HEK293 (cell line): Measurements from ENCODE around the gene MYO18B.
A peak's percentile ranks its signal among the peaks of the same experiment; 100 is the strongest.

ENCODE experiments used
- BCL11A ChIP-seq: fragments of 450-650 bp; formaldehyde crosslinking; IDR thresholded peaks from 2 replicates; pipeline ENCODE4 v1.5.1; 2016; ENCODE audit warnings: low read depth, missing biosample characterization, missing genetic modification characterization
- EGR2 ChIP-seq: fragments of 450-650 bp; formaldehyde crosslinking; IDR thresholded peaks from 2 replicates; pipeline ENCODE4 v1.5.1; 2016; ENCODE audit warnings: low read depth, missing biosample characterization, missing genetic modification characterization
- GLIS1 ChIP-seq: fragments of 450-650 bp; formaldehyde crosslinking; IDR thresholded peaks from 2 replicates; pipeline ENCODE4 v1.5.1; 2016; ENCODE audit warnings: missing biosample characterization, missing genetic modification characterization
- INSM2 ChIP-seq: fragments of 450-650 bp; formaldehyde crosslinking; IDR thresholded peaks from 2 replicates; pipeline ENCODE4 v1.5.1; 2016; ENCODE audit warnings: missing biosample characterization, missing genetic modification characterization
- SP7 ChIP-seq: fragments of 450-650 bp; formaldehyde crosslinking; IDR thresholded peaks from 2 replicates; pipeline ENCODE4 v1.5.1; 2016; ENCODE audit warnings: missing biosample characterization, missing genetic modification characterization
- ZBTB11 ChIP-seq: fragments of 450-650 bp; formaldehyde crosslinking; conservative IDR thresholded peaks from 2 replicates; pipeline ENCODE4 v1.5.1; 2016; ENCODE audit warnings: low read depth, missing biosample characterization, missing genetic modification characterization
- ZEB2 ChIP-seq: fragments of 450-650 bp; formaldehyde crosslinking; IDR thresholded peaks from 2 replicates; pipeline ENCODE4 v1.5.1; 2016; ENCODE audit warnings: missing biosample characterization, missing genetic modification characterization
- ZNF114 ChIP-seq: fragments of 450-650 bp; formaldehyde crosslinking; IDR thresholded peaks from 2 replicates; pipeline ENCODE4 v1.5.0; 2017; ENCODE audit warnings: missing biosample characterization, missing genetic modification characterization
- ZNF211 ChIP-seq: fragments of 450-650 bp; formaldehyde crosslinking; IDR thresholded peaks from 2 replicates; pipeline ENCODE4 v1.5.1; 2016; ENCODE audit warnings: low read depth, missing biosample characterization, missing genetic modification characterization
- ZNF266 ChIP-seq: fragments of 450-650 bp; formaldehyde crosslinking; IDR thresholded peaks from 2 replicates; pipeline ENCODE4 v1.5.1; 2016; ENCODE audit warnings: missing biosample characterization, missing genetic modification characterization, low read depth
- ZNF324 ChIP-seq: fragments of 450-650 bp; formaldehyde crosslinking; IDR thresholded peaks from 2 replicates; pipeline ENCODE4 v1.5.1; 2016; ENCODE audit warnings: missing biosample characterization, missing genetic modification characterization
- ZNF48 ChIP-seq: fragments of 450-650 bp; formaldehyde crosslinking; IDR thresholded peaks from 2 replicates; pipeline ENCODE4 v1.5.1; 2016; ENCODE audit warnings: missing biosample characterization, missing genetic modification characterization
- ZNF501 ChIP-seq: fragments of 450-650 bp; formaldehyde crosslinking; IDR thresholded peaks from 2 replicates; pipeline ENCODE4 v1.5.1; 2016; ENCODE audit warnings: missing biosample characterization, missing genetic modification characterization
- ZNF555 ChIP-seq: fragments of 450-650 bp; formaldehyde crosslinking; conservative IDR thresholded peaks from 2 replicates; pipeline ENCODE4 v1.5.1; 2017; ENCODE audit warnings: missing biosample characterization, mild to moderate bottlenecking, missing genetic modification characterization, inconsistent platforms
- ZNF580 ChIP-seq: fragments of 450-650 bp; formaldehyde crosslinking; IDR thresholded peaks from 2 replicates; pipeline ENCODE4 v1.5.1; 2016; ENCODE audit warnings: missing biosample characterization, missing genetic modification characterization
- ZNF654 ChIP-seq: fragments of 450-650 bp; formaldehyde crosslinking; IDR thresholded peaks from 2 replicates; pipeline ENCODE4 v1.5.1; 2016; ENCODE audit warnings: low read depth, missing biosample characterization, missing genetic modification characterization
- ZNF776 ChIP-seq: fragments of 450-650 bp; formaldehyde crosslinking; IDR thresholded peaks from 2 replicates; pipeline ENCODE4 v1.5.0; 2017; ENCODE audit warnings: missing biosample characterization, missing genetic modification characterization, borderline replicate concordance
- TF ChIP-seq, protein P1 (sequence below): fragments of 450-650 bp; IDR thresholded peaks from 2 replicates; pipeline ENCODE4 v1.5.1; 2018; ENCODE audit warnings: missing biosample characterization, missing genetic modification characterization
- TF ChIP-seq, protein P2 (sequence below): fragments of 450-650 bp; formaldehyde crosslinking; IDR thresholded peaks from 2 replicates; pipeline ENCODE4 v1.5.1; 2016; ENCODE audit warnings: missing biosample characterization, missing genetic modification characterization, low read depth
- TF ChIP-seq, protein P3 (sequence below): fragments of 450-650 bp; IDR thresholded peaks from 2 replicates; pipeline ENCODE4 v1.5.1; 2018; ENCODE audit warnings: missing biosample characterization, mild to moderate bottlenecking, missing genetic modification characterization
- TF ChIP-seq, protein P4 (sequence below): sonication (generic); formaldehyde crosslinking; IDR thresholded peaks from 2 replicates; pipeline ENCODE4 v1.8.1; 2022; ENCODE audit warnings: mild to moderate bottlenecking, moderate library complexity, missing genetic modification reagents

The MYO18B gene

DNA sequence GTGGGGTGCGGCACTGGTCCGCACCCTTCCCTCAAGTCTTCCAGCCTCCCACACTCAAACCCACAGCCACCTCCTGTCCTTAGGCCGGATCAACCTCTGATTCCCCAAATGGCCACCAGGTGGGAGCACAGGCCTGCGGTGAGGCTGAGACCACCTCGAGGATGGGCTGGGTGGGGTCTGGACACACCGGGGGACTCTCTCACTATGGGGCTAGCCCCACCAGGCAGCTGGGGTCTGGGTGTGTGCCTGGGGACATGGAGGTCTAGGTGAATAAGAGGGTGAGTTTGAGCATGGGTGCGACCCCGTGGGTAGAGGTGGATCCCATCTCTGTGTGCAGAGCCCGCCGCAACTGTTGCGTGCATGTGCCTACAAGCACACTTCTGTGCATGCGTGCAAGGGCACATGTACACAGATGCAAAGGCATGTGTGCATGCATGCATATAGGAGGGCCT, 32.6 kb downstream of the MYO18B start (continued):
- TF ChIP-seq, protein P1, sequence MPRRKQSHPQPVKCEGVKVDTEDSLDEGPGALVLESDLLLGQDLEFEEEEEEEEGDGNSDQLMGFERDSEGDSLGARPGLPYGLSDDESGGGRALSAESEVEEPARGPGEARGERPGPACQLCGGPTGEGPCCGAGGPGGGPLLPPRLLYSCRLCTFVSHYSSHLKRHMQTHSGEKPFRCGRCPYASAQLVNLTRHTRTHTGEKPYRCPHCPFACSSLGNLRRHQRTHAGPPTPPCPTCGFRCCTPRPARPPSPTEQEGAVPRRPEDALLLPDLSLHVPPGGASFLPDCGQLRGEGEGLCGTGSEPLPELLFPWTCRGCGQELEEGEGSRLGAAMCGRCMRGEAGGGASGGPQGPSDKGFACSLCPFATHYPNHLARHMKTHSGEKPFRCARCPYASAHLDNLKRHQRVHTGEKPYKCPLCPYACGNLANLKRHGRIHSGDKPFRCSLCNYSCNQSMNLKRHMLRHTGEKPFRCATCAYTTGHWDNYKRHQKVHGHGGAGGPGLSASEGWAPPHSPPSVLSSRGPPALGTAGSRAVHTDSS (tag by site-specific recombination) = no peak
- TF ChIP-seq, protein P2, sequence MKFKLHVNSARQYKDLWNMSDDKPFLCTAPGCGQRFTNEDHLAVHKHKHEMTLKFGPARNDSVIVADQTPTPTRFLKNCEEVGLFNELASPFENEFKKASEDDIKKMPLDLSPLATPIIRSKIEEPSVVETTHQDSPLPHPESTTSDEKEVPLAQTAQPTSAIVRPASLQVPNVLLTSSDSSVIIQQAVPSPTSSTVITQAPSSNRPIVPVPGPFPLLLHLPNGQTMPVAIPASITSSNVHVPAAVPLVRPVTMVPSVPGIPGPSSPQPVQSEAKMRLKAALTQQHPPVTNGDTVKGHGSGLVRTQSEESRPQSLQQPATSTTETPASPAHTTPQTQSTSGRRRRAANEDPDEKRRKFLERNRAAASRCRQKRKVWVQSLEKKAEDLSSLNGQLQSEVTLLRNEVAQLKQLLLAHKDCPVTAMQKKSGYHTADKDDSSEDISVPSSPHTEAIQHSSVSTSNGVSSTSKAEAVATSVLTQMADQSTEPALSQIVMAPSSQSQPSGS (tag by site-specific recombination) = no peak
- no peak for TF ChIP-seq SP7
- TF ChIP-seq BCL11A = no peak
- TF ChIP-seq ZNF114 = no peak
- TF ChIP-seq ZNF501 = no peak
- no peak for TF ChIP-seq ZNF48 (tag by site-specific recombination)
- peak; percentile 67 for TF ChIP-seq GLIS1 (tag by site-specific recombination)
- no peak for TF ChIP-seq ZEB2
- TF ChIP-seq EGR2 (tag by site-specific recombination) = peak; percentile 58
- TF ChIP-seq ZNF580 = no peak
- TF ChIP-seq ZNF266 (tag by site-specific recombination) = no peak
- TF ChIP-seq, protein P3, sequence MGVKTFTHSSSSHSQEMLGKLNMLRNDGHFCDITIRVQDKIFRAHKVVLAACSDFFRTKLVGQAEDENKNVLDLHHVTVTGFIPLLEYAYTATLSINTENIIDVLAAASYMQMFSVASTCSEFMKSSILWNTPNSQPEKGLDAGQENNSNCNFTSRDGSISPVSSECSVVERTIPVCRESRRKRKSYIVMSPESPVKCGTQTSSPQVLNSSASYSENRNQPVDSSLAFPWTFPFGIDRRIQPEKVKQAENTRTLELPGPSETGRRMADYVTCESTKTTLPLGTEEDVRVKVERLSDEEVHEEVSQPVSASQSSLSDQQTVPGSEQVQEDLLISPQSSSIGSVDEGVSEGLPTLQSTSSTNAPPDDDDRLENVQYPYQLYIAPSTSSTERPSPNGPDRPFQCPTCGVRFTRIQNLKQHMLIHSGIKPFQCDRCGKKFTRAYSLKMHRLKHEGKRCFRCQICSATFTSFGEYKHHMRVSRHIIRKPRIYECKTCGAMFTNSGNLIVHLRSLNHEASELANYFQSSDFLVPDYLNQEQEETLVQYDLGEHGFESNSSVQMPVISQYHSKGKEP = no peak
- TF ChIP-seq ZNF211 (tag by site-specific recombination) = no peak
- no peak for TF ChIP-seq ZBTB11 (tag by site-specific recombination)
- TF ChIP-seq ZNF654 = peak; percentile 61
- no peak for TF ChIP-seq ZNF324 (tag by site-specific recombination)
- TF ChIP-seq INSM2 (tag by site-specific recombination) = no peak
- TF ChIP-seq, protein P4, sequence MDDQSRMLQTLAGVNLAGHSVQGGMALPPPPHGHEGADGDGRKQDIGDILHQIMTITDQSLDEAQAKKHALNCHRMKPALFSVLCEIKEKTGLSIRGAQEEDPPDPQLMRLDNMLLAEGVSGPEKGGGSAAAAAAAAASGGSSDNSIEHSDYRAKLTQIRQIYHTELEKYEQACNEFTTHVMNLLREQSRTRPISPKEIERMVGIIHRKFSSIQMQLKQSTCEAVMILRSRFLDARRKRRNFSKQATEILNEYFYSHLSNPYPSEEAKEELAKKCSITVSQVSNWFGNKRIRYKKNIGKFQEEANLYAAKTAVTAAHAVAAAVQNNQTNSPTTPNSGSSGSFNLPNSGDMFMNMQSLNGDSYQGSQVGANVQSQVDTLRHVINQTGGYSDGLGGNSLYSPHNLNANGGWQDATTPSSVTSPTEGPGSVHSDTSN (CRISPR knock-in tag) = no peak
- TF ChIP-seq ZNF776 (tag by site-specific recombination) = no peak
- no peak for TF ChIP-seq ZNF555 (tag by site-specific recombination)
